Breast epithelium (tissue), 3 donors: ENCODE measurements around the gene MYBBP1A.

Experiments used
- CTCF ChIP-seq, 3 donors: fragments of 450-650 bp; IDR thresholded peaks; one replicate each; pipeline ENCODE4 v1.5.1; 2016 to 2017; ENCODE audit warnings: antibody characterized with exemption in 3 of 3, mild to moderate bottlenecking in 3 of 3, moderate library complexity in 3 of 3
- POLR2AphosphoS5 ChIP-seq, 3 donors: sonication (generic); formaldehyde crosslinking; IDR thresholded peaks; one replicate each; pipeline ENCODE4 v1.6.1; 2017; ENCODE audit warnings: antibody characterized with exemption in 3 of 3

- TF ChIP-seq POLR2AphosphoS5 (IDR thresholded peaks at IDR 0.05) (no peak), CTCF (IDR thresholded peaks at IDR 0.05) (no peak)
These were observed 4.1 kb upstream of the MYBBP1A start for GRCh38 chr17:4559139-4559791.
